Hepatocyte (in vitro differentiated cells): Measurements from ENCODE around the gene FAM240A. TPM values are rescaled to one million over a fixed set of nuclear protein-coding genes. Genes with fewer than 3 reads are reported as not detected.

Experiments used
- DNase-seq: peaks from one replicate; pipeline ENCODE4 v3.0.0-alpha.2; 2016; ENCODE audit warnings: low spot score
- H2AFZ ChIP-seq: fragments of 200-600 bp; sonication (generic); 2 replicates; pipeline ENCODE4 v1.6.0; 2016; ENCODE audit warnings: antibody characterized with exemption, mild to moderate bottlenecking
- H3K27ac ChIP-seq: fragments of 200-600 bp; sonication (generic); 2 replicates; pipeline ENCODE4 v1.5.1; 2016; ENCODE audit warnings: mild to moderate bottlenecking
- H3K27me3 ChIP-seq: fragments of 200-600 bp; sonication (generic); 2 replicates; pipeline ENCODE4 v1.6.1; 2016
- H3K36me3 ChIP-seq: fragments of 200-600 bp; sonication (generic); replicated peaks from 2 replicates; pipeline ENCODE4 v1.5.1; 2016; ENCODE audit warnings: low read depth; ENCODE audit not compliant: insufficient read depth
- H3K4me1 ChIP-seq: fragments of 200-600 bp; sonication (generic); 2 replicates; pipeline ENCODE4 v1.5.1; 2016; ENCODE audit warnings: mild to moderate bottlenecking, moderate library complexity; ENCODE audit not compliant: insufficient read depth
- H3K4me2 ChIP-seq: fragments of 200-600 bp; sonication (generic); 2 replicates; pipeline ENCODE4 v1.6.0; 2016
- H3K4me3 ChIP-seq: fragments of 200-600 bp; sonication (generic); 2 replicates; pipeline ENCODE4 v1.5.1; 2016; ENCODE audit warnings: mild to moderate bottlenecking
- H3K79me2 ChIP-seq: fragments of 200-600 bp; sonication (generic); 2 replicates; pipeline ENCODE4 v1.6.0; 2017; ENCODE audit warnings: mild to moderate bottlenecking
- H3K9me2 ChIP-seq: fragments of 200-600 bp; sonication (generic); replicated peaks from 2 replicates; pipeline ENCODE4 v1.6.0; 2017; ENCODE audit warnings: mild to moderate bottlenecking; ENCODE audit not compliant: insufficient read depth
- H3K9me3 ChIP-seq: fragments of 200-600 bp; sonication (generic); 2 replicates; pipeline ENCODE4 v1.5.1; 2016; ENCODE audit warnings: low read depth, mild to moderate bottlenecking
- H4K20me1 ChIP-seq: fragments of 200-600 bp; sonication (generic); 2 replicates; pipeline ENCODE4 v1.6.0; 2016; ENCODE audit warnings: mild to moderate bottlenecking; ENCODE audit not compliant: insufficient read depth, poor library complexity, severe bottlenecking
- CTCF ChIP-seq: fragments of 200-600 bp; sonication (generic); IDR thresholded peaks from 2 replicates; pipeline ENCODE4 v1.5.1; 2016; ENCODE audit warnings: antibody characterized with exemption, mild to moderate bottlenecking; ENCODE audit not compliant: poor library complexity
- EZH2 ChIP-seq: fragments of 200-600 bp; sonication (generic); IDR thresholded peaks from 2 replicates; pipeline ENCODE4 v1.6.1; 2016; ENCODE audit warnings: antibody characterized with exemption, mild to moderate bottlenecking, borderline replicate concordance
- EZH2phosphoT487 ChIP-seq: fragments of 200-600 bp; sonication (generic); IDR thresholded peaks from one replicate; pipeline ENCODE4 v1.6.1; 2018; ENCODE audit warnings: antibody characterized with exemption, mild to moderate bottlenecking, low read depth, moderate library complexity; ENCODE audit not compliant: unreplicated experiment, severe bottlenecking
- WGBS: methylation state at CpG from one replicate; pipeline ENCODE4 v1.1.6; 2016; ENCODE audit warnings: low lambda C conversion rate; ENCODE audit errors: missing lambda C conversion rate; 5-methylcytosine and 5-hydroxymethylcytosine counted together
- polyA plus RNA-seq: library from polyadenylated mRNA; unstranded; fragments of >200 nt; fragmentation: Nextera tagmentation; extraction: Ambion mirVana; gene quantifications from 2 replicates; pipeline ENCODE4 v1.2.1, GENCODE V29; 2016
- total RNA-seq: library from RNA; depleted of rRNA; stranded (reverse); fragments of >200 nt; gene quantifications from 2 replicates; pipeline ENCODE4 v1.2.3, GENCODE V29; 2014

FAM240A gene
- total and polyA plus RNA-seq, 2 experiments from 2014 or later, result not detected

GRCh38 chr3:46609212-46609721, 3.1 kb upstream of the FAM240A start:
- no peak for TF ChIP-seq EZH2phosphoT487
- no peak for TF ChIP-seq CTCF
- TF ChIP-seq EZH2, result no peak
- no peak overlapping the region for H3K4me3 ChIP-seq
- no peaks in the 10 kb centered on the region for H4K20me1 ChIP-seq
- DNase-seq, result no peak
- H3K27me3 ChIP-seq, result no peaks in the 10 kb centered on the region
- H3K79me2 ChIP-seq, result no peaks in the 10 kb centered on the region
- no peaks in the 10 kb centered on the region for H3K36me3 ChIP-seq
- H3K27ac ChIP-seq, result no peak overlapping the region
- H3K9me3 ChIP-seq, result no peaks in the 10 kb centered on the region
- H3K9me2 ChIP-seq, result no peaks in the 10 kb centered on the region
- whole genome bisulfite sequencing, result 59% methylated on average over 5 of the region's 5 CpGs
- H2AFZ ChIP-seq, result no peak overlapping the region
- H3K4me1 ChIP-seq, result peaks cover 11% of the 10 kb centered on the region
- no peak overlapping the region for H3K4me2 ChIP-seq

- no peak overlapping the region for H2AFZ ChIP-seq
- 77% methylated on average over 12 of the region's 12 CpGs for WGBS
- no peaks in the 10 kb centered on the region for H3K27me3 ChIP-seq
- peaks cover 11% of the 10 kb centered on the region for H3K4me1 ChIP-seq
- H3K4me2 ChIP-seq, result no peak overlapping the region
- H3K9me2 ChIP-seq, result no peaks in the 10 kb centered on the region
- TF ChIP-seq EZH2phosphoT487, result no peak
- TF ChIP-seq EZH2, result no peak
- no peak for TF ChIP-seq CTCF
- no peaks in the 10 kb centered on the region for H3K79me2 ChIP-seq
- H3K36me3 ChIP-seq, result no peaks in the 10 kb centered on the region
- no peak for DNase-seq
- H3K27ac ChIP-seq, result no peak overlapping the region
- H3K4me3 ChIP-seq, result no peak overlapping the region
- no peaks in the 10 kb centered on the region for H3K9me3 ChIP-seq
- no peaks in the 10 kb centered on the region for H4K20me1 ChIP-seq
Measured at GRCh38 chr3:46609944-46610722, 2.2 kb upstream of the FAM240A start.

- DNase-seq, result no peak
- no peak for TF ChIP-seq EZH2
- TF ChIP-seq CTCF, result no peak
- TF ChIP-seq EZH2phosphoT487, result no peak
- Histone ChIP-seq H3K4me2 (no peak overlapping the region), H3K9me3 (no peaks in the 10 kb centered on the region), H3K27ac (no peak overlapping the region), H3K4me3 (no peak overlapping the region), H3K27me3 (no peaks in the 10 kb centered on the region), H3K4me1 (peaks cover 11% of the 10 kb centered on the region), H3K9me2 (no peaks in the 10 kb centered on the region), H2AFZ (no peak overlapping the region), H3K36me3 (no peaks in the 10 kb centered on the region), H3K79me2 (no peaks in the 10 kb centered on the region), H4K20me1 (no peaks in the 10 kb centered on the region)
- 79% methylated on average over 10 of the region's 10 CpGs for WGBS
Measured at GRCh38 chr3:46613313-46614005, 1.1 kb downstream of the FAM240A start.
